Prostate gland (tissue), 2 donors: ENCODE measurements around the gene PPP1R37. TPM values are rescaled to one million over a fixed set of nuclear protein-coding genes. Genes with fewer than 3 reads are reported as not detected.
"Not testable (repeated sequence)": the region's sequence is repeated elsewhere in the genome, so short reads cannot be mapped to it uniquely, and the experiment has no call there.

Source experiments
- DNase-seq: peaks from one replicate; pipeline ENCODE4 v3.0.0-alpha.2; 2019; ENCODE audit warnings: low spot score
- H3K27ac ChIP-seq, 2 donors: fragments of 200-600 bp; sonication (generic); 2 replicates each; pipeline ENCODE4 v1.5.1; 2017 to 2019
- H3K27me3 ChIP-seq: fragments of 200-600 bp; sonication (generic); replicated peaks from 2 replicates; pipeline ENCODE4 v1.5.1; 2019; ENCODE audit not compliant: insufficient read depth
- H3K36me3 ChIP-seq, 2 donors: fragments of 200-600 bp; sonication (generic); 1 replicate in 1 of 2; 2 replicates in 1 of 2; pipeline versions ENCODE4 v1.5.1 to v1.8.1; 2017 to 2019
- H3K4me1 ChIP-seq: fragments of 200-600 bp; sonication (generic); replicated peaks from 2 replicates; pipeline ENCODE4 v1.5.1; 2019
- H3K4me3 ChIP-seq, 2 donors: fragments of 200-600 bp; sonication (generic); 2 replicates each; pipeline ENCODE4 v1.5.1; 2017 to 2019
- H3K9me3 ChIP-seq: fragments of 200-600 bp; sonication (generic); 2 replicates; pipeline ENCODE4 v1.5.1; 2017
- POLR2A ChIP-seq: fragments of 450-650 bp; IDR thresholded peaks from one replicate; pipeline ENCODE4 v1.6.1; 2016; ENCODE audit warnings: antibody characterized with exemption, mild to moderate bottlenecking
- POLR2AphosphoS5 ChIP-seq: sonication (generic); formaldehyde crosslinking; IDR thresholded peaks from one replicate; pipeline ENCODE4 v1.6.1; 2017; ENCODE audit warnings: antibody characterized with exemption
- WGBS: methylation state at CpG from one replicate; pipeline ENCODE4 v1.1.5; 2018; 5-methylcytosine and 5-hydroxymethylcytosine counted together
- intact Hi-C: fragments of 100-400 bp; cut with DNase I; formaldehyde crosslinking; loops from one replicate; pipeline ENCODE4 v1.14.2; 2022
- total RNA-seq, 2 donors: library from RNA; depleted of rRNA; stranded (reverse); fragments of >200 nt; gene quantifications; one replicate each; pipeline ENCODE4 v1.1.0, GENCODE V29; 2016
- TF ChIP-seq, protein P1 (sequence below), 4 experiments: fragments of 200-600 bp in 2 of 4; fragments of 450-650 bp in 2 of 4; sonication (generic) in 2 of 4; IDR thresholded peaks; 1 replicate in 3 of 4; 2 replicates in 1 of 4; pipeline ENCODE4 v1.5.1; 2016 to 2019; ENCODE audit warnings: antibody characterized with exemption in 4 of 4, mild to moderate bottlenecking in 2 of 4, moderate library complexity in 2 of 4

PPP1R37 gene
- total RNA-seq, 2 donors from 2014 or later: 50.1 to 90.3 TPM

DNA sequence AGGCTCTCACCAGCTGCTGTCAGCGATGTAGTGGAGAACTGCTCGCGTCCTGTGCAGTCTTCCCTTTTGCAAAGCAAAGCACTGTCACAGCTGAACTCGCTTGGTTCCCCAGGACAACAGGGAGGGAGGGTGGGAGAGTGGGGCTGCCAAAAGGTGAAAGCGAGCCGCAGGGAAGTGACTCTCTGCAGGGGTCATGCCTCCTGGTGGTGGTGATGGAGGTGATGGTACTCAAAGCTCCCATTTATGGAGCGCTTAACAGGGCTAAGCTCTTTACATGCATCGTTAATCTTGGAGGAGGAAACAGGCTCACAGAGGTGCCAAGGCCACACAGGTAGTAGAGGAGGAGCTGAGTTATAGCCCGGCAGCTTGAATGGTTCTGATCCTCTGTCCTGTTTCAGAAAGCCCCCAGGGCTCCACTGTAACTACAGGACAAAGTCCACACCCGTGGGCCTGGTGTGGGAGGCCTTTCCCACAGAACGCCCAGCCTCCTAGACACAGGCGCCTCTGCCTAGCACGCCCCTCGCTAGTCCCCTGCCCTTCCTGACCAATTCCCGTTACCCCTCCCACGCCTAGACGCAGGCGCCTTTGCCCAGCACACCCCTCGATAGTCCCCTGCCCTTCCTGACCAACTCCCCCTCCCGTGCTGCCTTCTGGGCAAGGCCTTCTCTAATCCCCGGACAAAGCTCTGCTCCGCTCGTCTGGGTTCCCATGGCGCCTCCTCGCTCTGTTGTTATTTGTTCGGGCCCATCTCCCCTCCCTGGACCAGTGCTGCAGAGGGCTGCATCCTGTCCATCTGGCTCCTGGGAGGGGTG is 10.7 kb downstream of the PPP1R37 start:
- no peaks in the 10 kb centered on the region for H3K27me3 ChIP-seq
- TF ChIP-seq, protein P1, sequence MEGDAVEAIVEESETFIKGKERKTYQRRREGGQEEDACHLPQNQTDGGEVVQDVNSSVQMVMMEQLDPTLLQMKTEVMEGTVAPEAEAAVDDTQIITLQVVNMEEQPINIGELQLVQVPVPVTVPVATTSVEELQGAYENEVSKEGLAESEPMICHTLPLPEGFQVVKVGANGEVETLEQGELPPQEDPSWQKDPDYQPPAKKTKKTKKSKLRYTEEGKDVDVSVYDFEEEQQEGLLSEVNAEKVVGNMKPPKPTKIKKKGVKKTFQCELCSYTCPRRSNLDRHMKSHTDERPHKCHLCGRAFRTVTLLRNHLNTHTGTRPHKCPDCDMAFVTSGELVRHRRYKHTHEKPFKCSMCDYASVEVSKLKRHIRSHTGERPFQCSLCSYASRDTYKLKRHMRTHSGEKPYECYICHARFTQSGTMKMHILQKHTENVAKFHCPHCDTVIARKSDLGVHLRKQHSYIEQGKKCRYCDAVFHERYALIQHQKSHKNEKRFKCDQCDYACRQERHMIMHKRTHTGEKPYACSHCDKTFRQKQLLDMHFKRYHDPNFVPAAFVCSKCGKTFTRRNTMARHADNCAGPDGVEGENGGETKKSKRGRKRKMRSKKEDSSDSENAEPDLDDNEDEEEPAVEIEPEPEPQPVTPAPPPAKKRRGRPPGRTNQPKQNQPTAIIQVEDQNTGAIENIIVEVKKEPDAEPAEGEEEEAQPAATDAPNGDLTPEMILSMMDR (IDR thresholded peaks at IDR 0.05): no peak
- TF ChIP-seq POLR2A (no peak), POLR2AphosphoS5 (no peak)
- no peak overlapping the region for H3K4me3 ChIP-seq
- 36% methylated on average over 26 of the region's 26 CpGs for WGBS
- H3K36me3 ChIP-seq: no peaks in the 10 kb centered on the region
- intact Hi-C loops: no loop called here
- H3K9me3 ChIP-seq: no peaks in the 10 kb centered on the region
- H3K27ac ChIP-seq: no peak overlapping the region
- DNase-seq: no peak
- peaks cover 9% of the 10 kb centered on the region for H3K4me1 ChIP-seq

- no peak for TF ChIP-seq POLR2A
- TF ChIP-seq POLR2AphosphoS5: no peak
- TF ChIP-seq, protein P1 (IDR thresholded peaks at IDR 0.05): no peak
- intact Hi-C loops: no loop called here
- WGBS: 85% methylated on average over 16 of the region's 16 CpGs
- DNase-seq: no peak
- H3K36me3 ChIP-seq: no peaks in the 10 kb centered on the region
- H3K4me3 ChIP-seq: no peak overlapping the region
- H3K9me3 ChIP-seq: no peaks in the 10 kb centered on the region
- H3K27ac ChIP-seq: no peak overlapping the region
- no peaks in the 10 kb centered on the region for H3K27me3 ChIP-seq
- H3K4me1 ChIP-seq: peaks cover 3% of the 10 kb centered on the region
These were observed 11.8 kb downstream of the PPP1R37 start for GRCh38 chr19:45104658-45105349.

- H3K9me3 ChIP-seq, intact Hi-C loops, H3K27ac ChIP-seq, H3K4me1 ChIP-seq, H3K4me3 ChIP-seq, H3K27me3 ChIP-seq, DNase-seq, H3K36me3 ChIP-seq: not testable (repeated sequence)
- 97% methylated on average over 11 of the region's 11 CpGs for WGBS
These were observed 13.4 kb downstream of the PPP1R37 start for GRCh38 chr19:45106363-45106762.

- no peaks in the 10 kb centered on the region for H3K36me3 ChIP-seq
These were observed 14.7 kb downstream of the PPP1R37 start for GRCh38 chr19:45107621-45108150.

DNA sequence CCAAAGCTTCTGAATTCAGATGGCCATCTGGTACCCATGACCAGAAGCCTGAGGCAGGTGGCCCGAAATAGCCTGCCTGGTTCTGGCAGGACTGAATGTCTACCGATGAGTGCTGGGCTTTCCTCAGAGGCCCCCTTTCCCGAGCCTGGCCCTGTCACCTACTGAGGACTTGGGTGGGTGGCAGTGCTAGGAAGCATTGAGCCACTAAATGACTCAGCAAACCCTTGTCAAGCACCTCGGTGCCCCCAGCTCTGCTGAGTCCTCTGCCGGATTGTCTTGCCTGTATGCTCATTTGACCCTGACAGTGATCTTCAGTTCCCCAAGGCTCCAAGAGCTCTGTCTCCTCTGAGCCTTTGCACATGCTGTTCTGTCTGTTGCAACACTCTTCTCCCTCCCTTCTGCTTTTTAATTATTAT is 17.9 kb downstream of the PPP1R37 start:
- intact Hi-C loops: no loop called here
- 81% methylated on average over 5 of the region's 5 CpGs for WGBS
- no peaks in the 10 kb centered on the region for H3K9me3 ChIP-seq
- TF ChIP-seq POLR2AphosphoS5 (no peak), POLR2A (no peak)
- TF ChIP-seq, protein P1 (IDR thresholded peaks at IDR 0.05): no peak
- DNase-seq: no peak
- H3K27me3 ChIP-seq: no peaks in the 10 kb centered on the region
- no peaks in the 10 kb centered on the region for H3K36me3 ChIP-seq
- no peaks in the 10 kb centered on the region for H3K4me1 ChIP-seq
- no peak overlapping the region for H3K27ac ChIP-seq
- H3K4me3 ChIP-seq: no peak overlapping the region

More at GRCh38 chr19:45107621-45108150, 14.7 kb downstream of the PPP1R37 start:
- H3K9me3 ChIP-seq: no peaks in the 10 kb centered on the region
- WGBS: 78% methylated on average over 12 of the region's 12 CpGs
- H3K27ac ChIP-seq: no peak overlapping the region
- DNase-seq: no peak
- no peaks in the 10 kb centered on the region for H3K4me1 ChIP-seq
- TF ChIP-seq, protein P1 (IDR thresholded peaks at IDR 0.05): no peak
- no peak for TF ChIP-seq POLR2A
- TF ChIP-seq POLR2AphosphoS5: no peak
- no peak overlapping the region for H3K4me3 ChIP-seq
- H3K27me3 ChIP-seq: no peaks in the 10 kb centered on the region
- intact Hi-C loops: no loop called here
